HUES6 (cell line): ENCODE results near the gene PSMA7.
A peak's percentile ranks its signal among the peaks of the same experiment; 100 is the strongest.

Source experiments
- H3K27ac ChIP-seq: 2 replicates; pipeline ENCODE4 v1.7.0; 2013; ENCODE audit warnings: low read depth, mild to moderate bottlenecking, low read length, inconsistent platforms
- H3K27me3 ChIP-seq: 2 replicates; pipeline ENCODE4 v1.6.1; 2013; ENCODE audit warnings: low read length; ENCODE audit not compliant: control insufficient read depth, insufficient read depth
- H3K36me3 ChIP-seq: 2 replicates; pipeline ENCODE4 v1.6.1; 2013; ENCODE audit warnings: low read length; ENCODE audit not compliant: control insufficient read depth, insufficient read depth
- H3K4me1 ChIP-seq: 2 replicates; pipeline ENCODE4 v1.6.1; 2013; ENCODE audit warnings: low read length; ENCODE audit not compliant: control insufficient read depth, insufficient read depth
- H3K4me3 ChIP-seq: 2 replicates; pipeline ENCODE4 v1.5.1; 2013; ENCODE audit warnings: low read depth, low read length
- H3K9ac ChIP-seq: one replicate; pipeline ENCODE4 v1.6.1; 2013; ENCODE audit warnings: mild to moderate bottlenecking, low read length
- H3K9me3 ChIP-seq: 2 replicates; pipeline ENCODE4 v1.6.1; 2013; ENCODE audit warnings: low read depth, low read length; ENCODE audit not compliant: control insufficient read depth, insufficient read depth

The PSMA7 gene

GRCh38 chr20:62134735-62135231 lies 8.4 kb downstream of the PSMA7 start:
- H3K9me3 ChIP-seq = no peaks in the 10 kb centered on the region
- H3K9ac ChIP-seq = no peak overlapping the region
- no peaks in the 10 kb centered on the region for H3K27me3 ChIP-seq
- H3K4me1 ChIP-seq = no peaks in the 10 kb centered on the region
- H3K27ac ChIP-seq = no peak overlapping the region
- no peak overlapping the region for H3K4me3 ChIP-seq
- H3K36me3 ChIP-seq = peaks cover 99% of the 10 kb centered on the region

- Histone ChIP-seq H3K4me3 (no peak overlapping the region), H3K36me3 (peaks cover 99% of the 10 kb centered on the region), H3K27ac (no peak overlapping the region), H3K9me3 (no peaks in the 10 kb centered on the region), H3K4me1 (no peaks in the 10 kb centered on the region), H3K9ac (no peak overlapping the region), H3K27me3 (no peaks in the 10 kb centered on the region)
These were observed 9.3 kb downstream of the PSMA7 start for GRCh38 chr20:62133864-62134263.

- H3K36me3 ChIP-seq = peaks cover 99% of the 10 kb centered on the region
These were observed 9.9 kb downstream of the PSMA7 start for GRCh38 chr20:62133051-62133845.

GRCh38 chr20:62132421-62132820 lies 10.8 kb downstream of the PSMA7 start:
- H3K4me1 ChIP-seq = no peaks in the 10 kb centered on the region
- H3K9ac ChIP-seq = no peak overlapping the region
- H3K4me3 ChIP-seq = no peak overlapping the region
- H3K36me3 ChIP-seq = peaks cover 99% of the 10 kb centered on the region
- no peaks in the 10 kb centered on the region for H3K9me3 ChIP-seq
- H3K27me3 ChIP-seq = no peaks in the 10 kb centered on the region
- no peak overlapping the region for H3K27ac ChIP-seq

More at GRCh38 chr20:62133051-62133845, 9.9 kb downstream of the PSMA7 start:
- no peak overlapping the region for H3K27ac ChIP-seq
- no peaks in the 10 kb centered on the region for H3K9me3 ChIP-seq
- H3K27me3 ChIP-seq = no peaks in the 10 kb centered on the region
- H3K4me3 ChIP-seq = no peak overlapping the region
- H3K9ac ChIP-seq = no peak overlapping the region
- no peaks in the 10 kb centered on the region for H3K4me1 ChIP-seq

- no peaks in the 10 kb centered on the region for H3K4me1 ChIP-seq
- peaks cover 99% of the 10 kb centered on the region for H3K36me3 ChIP-seq
- no peak overlapping the region for H3K27ac ChIP-seq
- H3K4me3 ChIP-seq = no peak overlapping the region
- no peaks in the 10 kb centered on the region for H3K27me3 ChIP-seq
- no peak overlapping the region for H3K9ac ChIP-seq
- no peaks in the 10 kb centered on the region for H3K9me3 ChIP-seq
These were observed 11.5 kb downstream of the PSMA7 start for GRCh38 chr20:62131560-62132320.

- Histone ChIP-seq H3K27ac (no peak overlapping the region), H3K9ac (no peak overlapping the region)
These were observed 13.3 kb downstream of the PSMA7 start for GRCh38 chr20:62129731-62130531.

GRCh38 chr20:62128502-62128901 lies 14.7 kb downstream of the PSMA7 start:
- H3K27ac ChIP-seq = no peak overlapping the region
- H3K36me3 ChIP-seq = peaks cover 97% of the 10 kb centered on the region
- no peaks in the 10 kb centered on the region for H3K9me3 ChIP-seq
- no peak overlapping the region for H3K9ac ChIP-seq
- H3K27me3 ChIP-seq = no peaks in the 10 kb centered on the region
- H3K4me3 ChIP-seq = no peak overlapping the region
- H3K4me1 ChIP-seq = peaks cover 3% of the 10 kb centered on the region; the same call in 1 of the 2 replicates

More at GRCh38 chr20:62129731-62130531, 13.3 kb downstream of the PSMA7 start:
- Histone ChIP-seq H3K4me3 (no peak overlapping the region), H3K27me3 (no peaks in the 10 kb centered on the region), H3K36me3 (peaks cover 99% of the 10 kb centered on the region), H3K4me1 (no peaks in the 10 kb centered on the region), H3K9me3 (no peaks in the 10 kb centered on the region)

GRCh38 chr20:62127799-62128198 lies 15.4 kb downstream of the PSMA7 start:
- Histone ChIP-seq H3K4me1 (peaks cover 4% of the 10 kb centered on the region; the same call in 1 of the 2 replicates), H3K27ac (no peak overlapping the region), H3K9me3 (no peaks in the 10 kb centered on the region), H3K4me3 (no peak overlapping the region), H3K27me3 (no peaks in the 10 kb centered on the region), H3K36me3 (peaks cover 91% of the 10 kb centered on the region), H3K9ac (no peak overlapping the region)

- Histone ChIP-seq H3K4me3 (no peak overlapping the region), H3K36me3 (peaks cover 74% of the 10 kb centered on the region), H3K4me1 (peaks cover 4% of the 10 kb centered on the region; the same call in 1 of the 2 replicates), H3K27me3 (no peaks in the 10 kb centered on the region), H3K9me3 (no peaks in the 10 kb centered on the region), H3K27ac (no peak overlapping the region), H3K9ac (no peak overlapping the region)
These were observed 17.1 kb downstream of the PSMA7 start for GRCh38 chr20:62126141-62126540.

- peaks cover 49% of the 10 kb centered on the region for H3K36me3 ChIP-seq
These were observed 19.6 kb downstream of the PSMA7 start for GRCh38 chr20:62123450-62124118.

More at GRCh38 chr20:62123450-62124118, 19.6 kb downstream of the PSMA7 start:
- no peak overlapping the region for H3K27ac ChIP-seq
- peak overlapping the region; percentile 74 for H3K4me3 ChIP-seq
- peaks cover 8% of the 10 kb centered on the region; the same call in 1 of the 2 replicates for H3K27me3 ChIP-seq
- H3K9me3 ChIP-seq = no peaks in the 10 kb centered on the region
- peaks cover 4% of the 10 kb centered on the region; the same call in 1 of the 2 replicates for H3K4me1 ChIP-seq
- peak overlapping the region; percentile 80 for H3K9ac ChIP-seq
